Measurements from ENCODE around the gene DOC2B.

The DOC2B gene

GRCh38 chr17:187130-187529, 5.7 kb upstream of the DOC2B start:
- ChIA-PET POLR2A (no interaction called here), CTCF (no interaction called here)
- no peak for DNase-seq (ENCODE audit: extremely low spot score)
- TF ChIP-seq HDGF (IDR thresholded peaks at IDR 0.05; ENCODE audit: borderline replicate concordance) (no peak), L3MBTL2 (conservative IDR thresholded peaks at IDR 0.05) (no peak), ARNT (IDR thresholded peaks at IDR 0.05) (no peak), FOXA1 (IDR thresholded peaks at IDR 0.05) (no peak), FOXK2 (IDR thresholded peaks at IDR 0.05) (no peak), CTBP1 (IDR thresholded peaks at IDR 0.05; ENCODE audit: borderline replicate concordance) (no peak), BHLHE40 (IDR thresholded peaks at IDR 0.05; ENCODE audit: borderline replicate concordance) (no peak), FOXM1 (IDR thresholded peaks at IDR 0.05; ENCODE audit: borderline replicate concordance) (no peak), ELF4 (IDR thresholded peaks at IDR 0.05) (no peak)

DNA sequence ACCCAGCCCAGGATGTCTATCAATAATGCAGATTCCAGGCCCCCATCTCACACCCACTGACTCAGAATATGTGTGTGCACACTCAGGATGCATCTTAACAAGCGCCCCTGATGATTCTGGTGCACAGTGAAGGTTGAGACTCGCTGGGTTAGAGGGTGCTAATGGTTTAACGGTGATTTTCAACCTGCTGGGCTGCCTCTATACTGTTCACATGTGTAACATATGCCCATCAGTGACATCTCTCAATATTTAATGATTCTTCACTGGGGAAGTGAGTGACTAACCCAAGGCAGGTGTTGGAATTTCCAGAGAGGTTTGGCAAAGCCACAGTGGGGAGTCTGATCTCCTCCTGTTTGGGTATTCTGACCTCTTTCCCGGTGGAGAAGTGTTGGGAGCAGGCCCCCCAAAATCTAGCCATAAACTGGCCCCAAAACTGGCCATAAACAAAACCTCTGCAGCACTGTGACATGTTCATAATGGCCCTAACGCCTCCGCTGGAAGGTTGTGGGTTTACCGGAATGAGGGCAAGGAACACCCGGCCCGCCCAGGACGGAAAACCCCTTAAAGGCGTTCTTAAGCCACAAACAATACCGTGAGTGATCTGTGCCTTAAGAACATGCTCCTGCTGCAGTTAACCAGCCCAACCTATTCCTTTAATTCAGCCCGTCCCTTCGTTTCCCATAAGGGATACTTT, 4.1 kb upstream of the DOC2B start:
- ChIA-PET CTCF (no interaction called here), POLR2A (no interaction called here)
- DNase-seq (ENCODE audit: extremely low spot score): no peak
- TF ChIP-seq TARDBP (IDR thresholded peaks at IDR 0.05) (no peak), BHLHE40 (IDR thresholded peaks at IDR 0.05; ENCODE audit: borderline replicate concordance) (no peak), FOXM1 (IDR thresholded peaks at IDR 0.05; ENCODE audit: borderline replicate concordance) (no peak), SUZ12 (IDR thresholded peaks at IDR 0.05) (no peak), HDGF (IDR thresholded peaks at IDR 0.05; ENCODE audit: borderline replicate concordance) (no peak), SP1 (IDR thresholded peaks at IDR 0.05) (no peak), ZNF384 (IDR thresholded peaks at IDR 0.05) (no peak), FOXK2 (IDR thresholded peaks at IDR 0.05) (no peak), NFRKB (IDR thresholded peaks at IDR 0.05) (no peak), ARNT (IDR thresholded peaks at IDR 0.05) (no peak), LEF1 (IDR thresholded peaks at IDR 0.05; ENCODE audit: borderline replicate concordance) (no peak), CTBP1 (IDR thresholded peaks at IDR 0.05; ENCODE audit: borderline replicate concordance) (no peak), ELF4 (IDR thresholded peaks at IDR 0.05) (no peak), FOXA1 (IDR thresholded peaks at IDR 0.05) (no peak), L3MBTL2 (conservative IDR thresholded peaks at IDR 0.05) (no peak)
- TF ChIP-seq, protein P1, sequence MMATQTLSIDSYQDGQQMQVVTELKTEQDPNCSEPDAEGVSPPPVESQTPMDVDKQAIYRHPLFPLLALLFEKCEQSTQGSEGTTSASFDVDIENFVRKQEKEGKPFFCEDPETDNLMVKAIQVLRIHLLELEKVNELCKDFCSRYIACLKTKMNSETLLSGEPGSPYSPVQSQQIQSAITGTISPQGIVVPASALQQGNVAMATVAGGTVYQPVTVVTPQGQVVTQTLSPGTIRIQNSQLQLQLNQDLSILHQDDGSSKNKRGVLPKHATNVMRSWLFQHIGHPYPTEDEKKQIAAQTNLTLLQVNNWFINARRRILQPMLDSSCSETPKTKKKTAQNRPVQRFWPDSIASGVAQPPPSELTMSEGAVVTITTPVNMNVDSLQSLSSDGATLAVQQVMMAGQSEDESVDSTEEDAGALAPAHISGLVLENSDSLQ (IDR thresholded peaks at IDR 0.05): no peak

DNA sequence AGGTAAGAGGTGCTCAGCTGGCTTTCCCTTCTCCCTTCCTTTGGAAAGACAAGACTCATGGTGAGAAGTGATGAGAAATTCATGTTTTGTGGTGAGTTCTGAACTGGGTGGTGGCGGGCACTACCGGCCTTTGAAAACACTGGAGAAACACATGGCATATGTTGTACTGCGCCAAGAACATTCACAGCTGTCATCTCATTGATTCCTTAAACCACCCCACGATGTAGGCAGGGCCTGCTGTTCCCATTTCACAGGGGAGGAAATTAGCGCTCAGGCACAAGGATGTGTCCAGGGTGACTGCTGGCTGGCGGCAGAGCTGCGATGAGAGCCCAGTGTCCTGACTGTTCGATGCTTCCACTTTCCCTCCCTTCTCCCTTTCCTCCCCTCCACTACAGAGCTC, 1.6 kb upstream of the DOC2B start:
- TF ChIP-seq L3MBTL2 (conservative IDR thresholded peaks at IDR 0.05): no peak
- no peak for TF ChIP-seq LEF1 (IDR thresholded peaks at IDR 0.05; ENCODE audit: borderline replicate concordance)
- TF ChIP-seq FOXK2 (IDR thresholded peaks at IDR 0.05): no peak
- TF ChIP-seq ARNT (IDR thresholded peaks at IDR 0.05): no peak
- TF ChIP-seq TARDBP (IDR thresholded peaks at IDR 0.05): no peak
- no peak for TF ChIP-seq FOXA1 (IDR thresholded peaks at IDR 0.05)
- no peak for TF ChIP-seq NFRKB (IDR thresholded peaks at IDR 0.05)
- TF ChIP-seq CTBP1 (IDR thresholded peaks at IDR 0.05; ENCODE audit: borderline replicate concordance): no peak
- no peak for TF ChIP-seq SUZ12 (IDR thresholded peaks at IDR 0.05)
- TF ChIP-seq HDGF (IDR thresholded peaks at IDR 0.05; ENCODE audit: borderline replicate concordance): no peak
- DNase-seq (ENCODE audit: extremely low spot score): no peak
- POLR2A ChIA-PET: no interaction called here
- CTCF ChIA-PET: no interaction called here

DNA sequence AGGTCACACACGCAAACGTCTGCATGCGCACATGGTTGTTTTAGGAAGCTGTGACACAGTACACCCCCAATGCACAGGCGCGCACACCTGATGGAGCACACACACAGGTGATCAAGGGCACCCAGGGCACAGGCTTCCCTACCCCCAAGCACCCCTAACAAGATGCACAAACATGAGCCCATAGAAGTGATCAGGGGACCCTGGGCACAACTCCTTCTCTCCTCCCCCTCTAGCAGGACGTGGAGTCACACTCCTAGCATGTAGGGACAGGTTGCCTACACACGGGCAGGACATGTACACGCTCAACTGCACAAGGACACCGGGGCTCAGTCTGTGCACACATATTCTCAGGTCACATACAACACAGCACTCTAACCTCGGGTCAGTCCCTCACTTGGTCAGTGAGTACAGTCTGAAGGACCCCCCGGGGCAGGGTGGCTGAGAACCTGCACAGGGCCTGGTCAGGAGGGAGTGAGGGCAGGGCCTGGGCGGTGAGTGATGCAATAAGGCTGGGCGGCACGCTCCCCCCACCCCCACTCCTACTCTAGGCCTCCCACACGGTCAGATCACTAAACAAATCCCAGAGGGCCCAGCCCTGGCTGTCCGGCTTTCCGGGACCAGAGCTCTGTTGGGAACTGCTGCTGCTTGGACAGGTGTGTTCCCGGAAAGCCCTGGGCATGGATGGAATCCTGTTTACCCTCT, 751 bp upstream of the DOC2B start:
- no peak for DNase-seq (ENCODE audit: extremely low spot score)
- no peak for TF ChIP-seq LEF1 (IDR thresholded peaks at IDR 0.05; ENCODE audit: borderline replicate concordance)
- ChIA-PET POLR2A (no interaction called here), CTCF (no interaction called here)

GRCh38 chr17:180381-181244, 837 bp downstream of the DOC2B start:
- TF ChIP-seq HDGF (IDR thresholded peaks at IDR 0.05; ENCODE audit: borderline replicate concordance): no peak
- no peak for TF ChIP-seq CTBP1 (IDR thresholded peaks at IDR 0.05; ENCODE audit: borderline replicate concordance)
- TF ChIP-seq BHLHE40 (IDR thresholded peaks at IDR 0.05; ENCODE audit: borderline replicate concordance): no peak
- ChIA-PET POLR2A (no interaction called here), CTCF (no interaction called here)
- DNase-seq (ENCODE audit: extremely low spot score): peak; percentile 43

DNA sequence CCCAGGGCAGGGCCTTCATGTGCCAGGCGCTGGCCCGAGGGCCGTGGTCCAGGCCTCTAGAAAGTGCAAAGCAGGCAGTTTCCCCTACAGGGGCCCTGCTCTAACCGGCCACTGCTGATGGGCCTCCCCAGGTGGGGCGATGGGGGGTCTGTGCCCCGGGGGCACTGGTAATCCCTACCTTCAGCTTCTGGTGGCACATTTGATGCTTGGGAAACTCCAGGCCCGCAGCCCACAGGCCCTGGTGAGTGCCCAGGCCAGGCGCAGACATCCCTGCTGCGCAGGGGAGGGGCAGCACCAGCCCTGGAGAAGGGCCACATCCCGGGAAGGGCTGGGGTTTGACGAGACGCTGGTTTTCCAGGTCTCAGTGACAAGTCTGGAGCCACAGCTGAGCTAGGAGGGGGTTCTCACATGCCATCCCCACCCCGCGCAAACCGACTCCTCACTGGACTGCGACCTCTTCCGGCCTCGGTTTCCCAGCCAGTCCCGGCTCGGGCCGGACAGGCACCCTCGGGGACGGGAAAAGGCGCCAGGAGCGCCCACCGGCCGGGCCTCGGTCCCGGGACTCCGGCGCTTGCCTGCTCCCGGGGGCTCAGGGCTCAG, 1.6 kb downstream of the DOC2B start:
- POLR2A ChIA-PET: no interaction called here
- CTCF ChIA-PET: interaction anchor here (0.6 to 0.7 kb wide), 2 partner anchors 129 to 479 kb away, joined by 3 read pairs; no protein-coding TSS in a partner anchor
- DNase-seq (ENCODE audit: extremely low spot score): no peak
- TF ChIP-seq FOXM1 (IDR thresholded peaks at IDR 0.05; ENCODE audit: borderline replicate concordance) (no peak), SUZ12 (IDR thresholded peaks at IDR 0.05) (no peak), HDGF (IDR thresholded peaks at IDR 0.05; ENCODE audit: borderline replicate concordance) (no peak), CTBP1 (IDR thresholded peaks at IDR 0.05; ENCODE audit: borderline replicate concordance) (no peak), L3MBTL2 (conservative IDR thresholded peaks at IDR 0.05) (no peak), ELF4 (IDR thresholded peaks at IDR 0.05) (no peak), FOXK2 (IDR thresholded peaks at IDR 0.05) (no peak), NFRKB (IDR thresholded peaks at IDR 0.05) (no peak), ZNF384 (IDR thresholded peaks at IDR 0.05) (no peak), LEF1 (IDR thresholded peaks at IDR 0.05; ENCODE audit: borderline replicate concordance) (no peak), TARDBP (IDR thresholded peaks at IDR 0.05) (no peak), ARNT (IDR thresholded peaks at IDR 0.05) (no peak), BHLHE40 (IDR thresholded peaks at IDR 0.05; ENCODE audit: borderline replicate concordance) (no peak), FOXA1 (IDR thresholded peaks at IDR 0.05) (no peak)
- TF ChIP-seq, protein P1 (IDR thresholded peaks at IDR 0.05): no peak
